ENCODE results near the gene SASH3.

DNA sequence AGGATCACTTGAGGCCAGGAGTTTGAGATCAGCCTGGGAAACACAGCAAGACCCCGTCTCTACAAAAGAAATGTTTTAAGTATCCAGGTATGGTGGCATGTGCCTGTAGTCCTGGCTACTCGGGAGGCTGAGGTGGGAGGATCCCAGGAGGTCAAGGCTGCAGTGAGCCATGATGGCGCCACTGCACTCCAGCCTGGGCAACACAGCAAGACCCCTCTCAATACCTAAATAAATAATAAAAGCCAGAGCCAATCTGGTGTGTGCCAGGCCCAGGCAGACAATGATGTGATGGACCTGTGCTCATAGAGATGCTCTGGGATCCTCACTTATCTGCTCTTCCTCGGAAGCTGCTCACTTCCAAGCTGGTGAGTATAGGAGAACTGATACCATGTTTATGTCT, 18.2 kb upstream of the SASH3 start:
- TF ChIP-seq, protein P1, sequence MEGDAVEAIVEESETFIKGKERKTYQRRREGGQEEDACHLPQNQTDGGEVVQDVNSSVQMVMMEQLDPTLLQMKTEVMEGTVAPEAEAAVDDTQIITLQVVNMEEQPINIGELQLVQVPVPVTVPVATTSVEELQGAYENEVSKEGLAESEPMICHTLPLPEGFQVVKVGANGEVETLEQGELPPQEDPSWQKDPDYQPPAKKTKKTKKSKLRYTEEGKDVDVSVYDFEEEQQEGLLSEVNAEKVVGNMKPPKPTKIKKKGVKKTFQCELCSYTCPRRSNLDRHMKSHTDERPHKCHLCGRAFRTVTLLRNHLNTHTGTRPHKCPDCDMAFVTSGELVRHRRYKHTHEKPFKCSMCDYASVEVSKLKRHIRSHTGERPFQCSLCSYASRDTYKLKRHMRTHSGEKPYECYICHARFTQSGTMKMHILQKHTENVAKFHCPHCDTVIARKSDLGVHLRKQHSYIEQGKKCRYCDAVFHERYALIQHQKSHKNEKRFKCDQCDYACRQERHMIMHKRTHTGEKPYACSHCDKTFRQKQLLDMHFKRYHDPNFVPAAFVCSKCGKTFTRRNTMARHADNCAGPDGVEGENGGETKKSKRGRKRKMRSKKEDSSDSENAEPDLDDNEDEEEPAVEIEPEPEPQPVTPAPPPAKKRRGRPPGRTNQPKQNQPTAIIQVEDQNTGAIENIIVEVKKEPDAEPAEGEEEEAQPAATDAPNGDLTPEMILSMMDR (conservative IDR thresholded peaks at IDR 0.05; ENCODE audit: low read depth, low read length): no peak
- no peak for TF ChIP-seq EZH2phosphoT487 (IDR thresholded peaks at IDR 0.05; ENCODE audit: borderline replicate concordance, low read length)
- TF ChIP-seq EZH2 (IDR thresholded peaks at IDR 0.05; ENCODE audit: low read length, unreplicated experiment): no peak
